Measurements from ENCODE around the gene DOCK4.

DOCK4 gene

DNA sequence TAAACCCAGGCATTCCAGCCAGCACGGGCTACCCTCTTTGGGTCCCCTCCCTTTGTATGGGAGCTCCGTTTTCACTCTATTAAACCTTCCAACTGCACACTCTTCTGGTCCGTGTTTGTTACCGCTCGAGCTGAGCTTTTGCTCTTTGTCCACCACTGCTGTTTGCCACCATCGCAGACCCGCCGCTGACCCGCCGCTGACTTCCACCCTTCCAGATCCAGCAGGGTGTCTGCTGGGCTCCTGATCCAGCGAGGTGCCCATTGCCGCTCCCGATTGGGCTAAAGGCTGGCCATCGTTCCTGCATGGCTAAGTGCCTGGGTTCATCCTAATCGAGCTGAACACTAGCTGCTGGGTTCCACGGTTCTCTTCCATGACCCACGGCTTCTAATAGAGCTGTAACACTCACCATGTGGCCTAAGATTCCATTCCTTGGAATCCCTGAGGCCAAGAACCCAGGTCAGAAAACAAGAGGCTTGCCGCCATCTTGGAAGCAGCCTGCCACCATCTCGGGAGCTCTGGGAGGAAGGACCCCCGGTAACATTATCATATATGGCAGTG lies 14.8 kb upstream of the DOCK4 start:
- no peak for DNase-seq (ENCODE audit: low read depth)

DNA sequence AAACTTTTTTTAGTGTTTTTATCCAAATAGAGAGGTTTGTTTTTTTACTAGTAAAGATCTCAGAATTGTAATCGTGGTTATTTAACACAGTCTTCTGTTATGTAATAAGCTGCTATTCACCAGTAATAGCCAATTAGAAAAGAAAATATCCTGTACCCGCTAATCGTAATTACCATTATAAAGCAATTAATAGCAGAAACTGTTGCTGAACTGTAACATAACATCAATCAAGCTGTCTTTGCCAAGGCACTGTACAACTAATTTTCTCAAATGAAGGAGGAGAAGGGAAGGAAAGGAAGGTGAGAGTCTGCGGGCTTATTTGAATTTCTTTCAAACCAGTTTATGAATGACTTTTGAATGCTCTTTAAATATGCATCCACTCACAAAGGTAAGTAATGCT lies 9.6 kb upstream of the DOCK4 start:
- DNase-seq (ENCODE audit: low read depth) = no peak

DNA sequence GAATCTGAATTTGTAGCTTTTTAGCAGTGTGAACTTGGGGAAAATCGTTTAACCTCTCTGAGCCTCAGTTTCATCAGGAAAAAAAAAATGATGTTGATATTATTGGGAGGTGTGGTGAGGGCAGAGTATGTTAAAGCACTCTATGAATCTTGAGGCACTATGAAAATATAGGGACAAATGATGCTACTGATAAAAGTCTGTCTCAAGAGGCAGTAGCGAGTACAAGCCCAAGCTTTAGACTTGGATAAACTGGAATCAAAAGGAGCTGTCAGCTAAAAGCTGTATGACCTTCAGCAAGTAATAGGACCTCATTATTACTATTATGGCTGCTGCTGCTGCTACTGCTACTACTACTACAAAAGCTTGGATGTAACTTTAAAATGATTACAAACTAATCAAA lies 8.7 kb upstream of the DOCK4 start:
- DNase-seq (ENCODE audit: low read depth) = no peak

DNA sequence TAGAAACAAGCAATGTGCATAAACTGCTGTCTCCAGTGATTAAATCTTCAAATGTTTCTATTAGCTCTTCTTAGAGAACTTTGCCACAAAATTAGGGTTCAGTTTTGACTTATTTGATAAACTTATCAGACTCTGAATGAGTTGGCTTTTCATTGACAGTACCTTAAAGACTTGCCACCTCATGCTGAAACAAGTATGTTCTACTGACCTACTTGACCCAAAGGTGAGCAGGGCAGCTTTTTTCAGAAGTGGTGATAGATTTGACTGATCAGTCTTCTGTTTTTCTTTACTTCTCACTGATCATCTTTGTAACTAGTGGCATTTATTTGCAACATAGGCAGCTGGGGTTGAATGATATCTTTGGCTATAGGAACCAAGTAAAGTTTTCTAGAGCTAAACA lies 8.1 kb upstream of the DOCK4 start:
- no peak for DNase-seq (ENCODE audit: low read depth)

DNA sequence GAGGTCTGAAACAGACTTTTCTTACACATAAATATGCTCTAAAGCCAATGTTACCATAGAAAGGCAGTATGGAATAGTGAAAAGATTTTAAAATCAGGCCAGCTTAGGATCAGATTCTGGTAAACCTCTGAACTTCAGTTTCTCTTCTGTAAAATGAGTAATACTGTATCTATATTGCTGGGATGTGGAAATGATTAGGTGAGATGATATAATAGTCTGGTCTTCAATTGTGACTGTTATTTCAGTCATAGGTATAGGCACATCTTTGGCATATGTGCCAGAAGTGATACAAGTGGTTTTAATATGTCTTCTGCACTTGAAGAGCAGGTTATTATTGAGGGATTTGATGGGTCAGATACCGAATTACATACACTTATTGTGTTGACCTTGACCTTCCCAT lies 7.5 kb upstream of the DOCK4 start:
- no peak for DNase-seq (ENCODE audit: low read depth)

DNA sequence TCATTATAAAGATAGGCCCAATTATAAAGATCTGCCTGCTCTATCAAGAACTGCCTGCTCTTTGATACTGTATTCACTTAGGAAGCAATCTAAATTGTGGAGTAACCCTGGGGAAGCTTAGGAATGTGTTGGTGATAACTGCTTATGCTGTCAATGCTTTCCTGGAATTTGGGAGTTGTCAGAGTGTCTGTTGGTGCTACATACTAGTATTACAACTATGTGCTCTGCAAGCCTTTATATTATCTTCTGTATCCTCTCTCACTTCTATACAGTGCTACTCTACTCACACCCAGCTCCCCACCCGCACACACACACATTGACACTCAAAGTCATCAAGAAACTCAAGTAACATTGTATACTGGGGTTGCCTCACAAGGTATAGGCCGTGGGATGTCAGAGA lies 6.4 kb upstream of the DOCK4 start:
- no peak for DNase-seq (ENCODE audit: low read depth)

DNA sequence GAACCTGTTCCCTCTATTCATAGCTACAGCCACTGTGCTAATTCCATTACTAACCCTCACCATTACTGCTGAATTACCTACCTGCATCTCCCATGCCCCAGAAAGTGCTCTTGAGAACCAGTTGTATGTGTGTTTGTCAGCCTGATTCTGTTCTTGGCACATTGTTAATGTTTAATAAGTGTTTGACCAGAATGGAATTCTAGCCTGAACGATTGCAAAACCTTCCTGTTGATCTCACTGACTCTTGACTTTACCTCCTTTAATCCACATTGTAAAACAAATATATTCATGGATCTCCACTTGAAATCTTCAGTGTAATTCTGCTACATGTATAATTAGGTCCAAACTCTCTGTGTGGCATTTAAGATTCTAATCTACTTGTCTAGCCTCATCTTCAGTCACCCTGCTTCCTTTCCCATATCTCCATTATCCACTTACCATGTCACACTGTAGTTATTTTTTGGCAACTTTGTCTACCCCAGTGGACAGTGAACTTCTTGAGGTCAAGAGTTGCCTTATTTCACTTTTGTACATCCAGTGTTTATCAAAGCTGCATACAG lies 5.2 kb upstream of the DOCK4 start:
- no peak for DNase-seq (ENCODE audit: low read depth)

DNA sequence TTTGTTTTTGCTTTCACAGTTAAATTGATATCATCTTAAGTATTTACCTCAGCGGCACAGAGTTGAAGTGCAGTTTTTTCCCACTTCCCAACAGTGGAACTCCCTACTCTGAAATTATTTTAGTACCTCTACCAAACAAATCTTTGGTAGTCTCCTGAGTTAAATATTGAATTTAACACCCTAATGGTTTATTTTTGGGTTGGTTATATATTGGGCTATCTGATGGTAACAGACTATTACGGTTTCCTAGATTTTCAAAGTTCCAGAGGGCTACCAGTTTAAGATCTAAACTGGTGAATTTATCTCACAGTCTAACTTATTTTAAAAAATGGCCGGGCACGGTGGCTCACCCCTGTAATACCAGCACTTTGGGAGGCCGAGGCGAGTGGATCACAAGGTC lies 1.6 kb upstream of the DOCK4 start:
- no peak for DNase-seq (ENCODE audit: low read depth)

DNA sequence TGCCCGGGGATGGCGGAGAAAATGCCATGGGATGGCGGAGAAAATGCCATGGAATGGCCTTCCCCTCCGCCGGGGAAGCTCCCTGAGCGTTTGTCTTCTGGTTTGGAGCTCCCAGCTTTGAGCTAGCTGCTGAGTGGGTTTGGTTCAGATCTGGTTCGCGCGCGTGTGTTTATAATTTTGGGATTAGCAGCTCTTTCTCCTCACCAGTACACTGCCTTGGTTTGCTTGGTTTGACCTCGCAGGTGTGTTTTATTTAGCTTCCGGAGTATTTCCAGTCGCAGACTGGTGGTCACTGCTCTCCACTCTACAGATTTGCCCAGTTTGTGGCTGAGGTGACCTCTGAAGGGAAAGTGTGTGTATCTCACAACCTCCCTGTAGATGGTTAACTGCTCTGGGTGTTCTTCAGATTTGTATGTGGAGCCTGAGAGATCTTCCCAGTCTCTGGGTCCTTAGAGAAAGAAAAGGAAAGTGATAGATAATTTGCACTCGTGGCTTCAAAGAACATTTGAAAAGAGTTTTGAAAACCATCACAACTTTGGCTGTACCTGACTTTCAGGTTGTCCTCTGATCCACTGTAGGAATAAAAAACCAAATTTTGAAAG lies 893 bp upstream of the DOCK4 start:
- no peak for DNase-seq (ENCODE audit: low read depth)

DNA sequence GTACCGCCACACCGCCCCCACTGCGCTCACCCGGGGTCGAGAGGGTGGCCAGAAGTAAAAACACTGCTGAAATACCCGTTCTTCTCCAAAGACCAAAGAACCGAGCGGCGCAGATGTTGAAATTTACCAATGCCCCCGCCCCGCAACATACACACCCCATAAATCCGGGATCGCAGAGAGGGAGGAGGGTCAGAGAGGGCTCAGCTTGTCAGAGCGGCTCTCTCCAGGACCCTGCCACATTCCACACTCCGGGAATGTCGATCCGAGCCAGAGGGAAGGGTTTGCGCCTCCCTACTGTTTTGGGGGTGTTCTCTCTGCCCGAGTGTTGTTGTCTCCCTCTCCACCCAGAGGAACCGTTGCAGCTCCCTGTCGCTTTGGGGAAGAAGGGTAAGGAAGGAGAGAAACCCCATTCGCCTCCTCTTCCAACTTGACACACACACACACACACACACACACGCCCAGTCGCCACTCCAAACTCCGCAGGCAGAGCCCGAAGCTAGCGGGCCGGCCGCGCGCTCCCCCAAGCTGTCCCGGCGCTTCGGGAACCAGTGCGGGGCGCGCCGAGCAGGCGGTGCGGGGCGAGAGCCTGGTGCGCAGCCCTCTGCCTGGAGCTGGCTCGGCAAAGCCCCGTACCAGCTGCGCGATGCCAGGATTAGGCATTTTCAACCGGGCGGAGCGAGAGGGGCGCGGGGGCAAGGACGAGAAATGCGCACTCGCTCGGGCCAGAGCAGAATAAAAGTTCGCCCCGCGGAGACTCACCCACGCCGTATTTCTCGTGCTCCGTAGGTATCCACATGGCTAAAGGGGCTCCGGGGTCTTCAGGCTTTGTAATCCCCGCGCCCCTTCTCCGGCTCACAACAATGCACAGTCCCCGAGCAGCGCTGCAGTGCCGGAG lies 609 bp downstream of the DOCK4 start:
- no peak for DNase-seq (ENCODE audit: low read depth)

DNA sequence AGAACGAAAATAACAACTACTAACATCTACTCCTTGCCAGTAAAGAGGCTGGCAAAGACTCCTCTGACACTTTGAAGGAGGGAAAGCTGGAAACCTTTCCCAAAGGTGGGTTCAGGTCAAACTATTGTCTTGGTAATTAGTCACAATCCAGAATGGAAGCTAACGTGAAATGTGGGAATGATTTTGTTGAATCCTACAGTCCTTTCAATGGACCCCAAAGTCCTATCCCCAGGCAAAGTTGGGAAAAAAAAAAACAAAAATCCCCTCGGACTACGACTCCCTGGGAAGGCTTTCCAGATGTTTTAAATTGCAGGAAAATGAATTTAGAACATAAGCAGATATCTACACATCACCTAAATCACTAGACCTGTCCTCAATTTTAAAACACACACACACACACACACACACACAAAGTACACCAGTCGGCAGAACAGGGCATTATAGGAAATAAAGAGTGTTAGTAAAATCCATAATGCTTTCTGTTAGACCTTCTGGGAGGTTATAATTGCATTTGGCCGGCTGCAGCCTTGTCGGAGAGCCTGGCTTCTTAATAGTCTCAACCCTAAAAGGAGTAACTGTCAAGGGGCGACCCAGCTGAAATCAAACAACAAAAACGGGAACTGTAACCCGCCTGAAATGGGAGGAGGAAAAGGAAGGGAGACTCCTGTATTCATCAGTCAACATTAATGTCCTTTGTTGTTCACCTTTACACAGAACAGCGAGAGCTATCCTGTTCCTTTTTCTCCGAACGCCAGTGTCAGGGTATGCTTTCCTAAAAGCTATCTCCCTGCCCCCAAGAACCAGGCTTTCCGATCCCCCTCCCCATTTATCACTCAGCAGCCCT lies 1.5 kb downstream of the DOCK4 start:
- DNase-seq (ENCODE audit: low read depth) = no peak

DNA sequence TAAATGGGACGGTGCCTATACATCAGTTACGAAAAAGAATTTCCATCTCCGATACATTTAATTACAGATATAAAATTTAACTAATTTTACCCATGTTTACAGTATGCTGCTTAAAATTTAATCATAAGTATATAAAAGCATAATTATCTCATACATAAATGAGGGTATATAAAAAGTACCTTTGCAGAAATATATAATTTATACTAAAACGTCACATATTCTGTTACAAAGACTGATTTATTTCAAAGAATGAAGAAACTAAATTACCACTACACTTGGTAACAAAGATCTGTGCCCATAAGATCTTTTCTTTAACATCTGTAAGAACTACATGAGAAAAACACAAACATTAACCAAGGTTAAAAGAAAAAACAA lies 2.8 kb downstream of the DOCK4 start:
- no peak for DNase-seq (ENCODE audit: low read depth)

DNA sequence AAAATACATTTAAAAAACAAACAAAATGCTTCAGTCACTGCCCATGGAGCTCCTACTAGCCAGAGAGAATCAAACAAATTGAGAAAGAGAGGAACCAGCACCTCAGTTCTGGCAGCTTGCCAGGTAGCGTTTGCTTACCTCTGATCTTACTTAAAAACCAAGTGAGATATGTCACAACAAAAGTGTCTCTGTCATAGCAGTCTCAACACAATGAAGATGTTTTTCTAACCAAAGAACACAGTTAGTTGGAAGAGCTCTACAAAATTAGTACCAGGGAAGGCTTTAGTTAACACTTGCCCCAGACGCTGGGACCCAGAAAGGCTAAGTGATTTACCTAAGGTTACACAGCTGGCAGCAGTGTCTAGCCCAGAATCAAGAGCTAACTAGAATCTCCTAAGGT lies 3.4 kb downstream of the DOCK4 start:
- no peak for DNase-seq (ENCODE audit: low read depth)

DNA sequence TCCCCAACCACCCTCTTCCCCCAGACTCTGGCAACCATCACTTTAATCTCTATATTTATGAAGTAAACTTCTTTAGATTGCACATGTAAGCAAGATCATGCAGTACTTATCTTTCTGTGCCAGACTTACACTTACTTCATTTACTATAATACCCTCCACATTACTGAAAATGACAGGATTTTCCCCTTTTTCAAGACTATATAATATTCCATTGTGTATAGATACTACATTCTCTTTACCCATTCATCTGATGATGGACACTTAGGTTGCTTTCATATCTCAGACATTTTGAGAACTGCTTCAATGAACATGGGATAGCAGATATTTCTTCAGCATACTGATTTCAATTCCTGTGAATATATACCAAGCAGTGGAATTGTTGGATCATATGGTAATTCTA lies 4.4 kb downstream of the DOCK4 start:
- DNase-seq (ENCODE audit: low read depth) = no peak

DNA sequence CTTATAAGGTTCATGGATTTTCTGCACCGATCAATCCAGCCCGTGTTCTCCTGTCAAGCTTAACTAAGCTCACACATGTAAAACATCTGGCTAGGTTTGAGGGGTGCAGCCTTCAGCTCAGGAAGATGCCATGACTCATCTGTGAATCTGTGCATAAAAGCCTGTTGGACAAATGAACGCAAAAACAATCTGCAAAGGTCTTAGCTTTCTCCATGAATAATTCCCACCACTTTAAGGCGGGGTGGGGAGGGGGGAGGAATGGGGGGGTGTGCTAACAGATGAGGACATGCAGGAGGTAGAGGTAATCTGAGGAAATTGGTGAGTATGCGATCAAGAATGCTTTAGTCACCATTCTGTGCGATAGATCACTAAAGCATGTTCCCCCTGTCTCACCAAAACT lies 4.8 kb downstream of the DOCK4 start:
- peak; percentile 75 for DNase-seq (ENCODE audit: low read depth)

DNA sequence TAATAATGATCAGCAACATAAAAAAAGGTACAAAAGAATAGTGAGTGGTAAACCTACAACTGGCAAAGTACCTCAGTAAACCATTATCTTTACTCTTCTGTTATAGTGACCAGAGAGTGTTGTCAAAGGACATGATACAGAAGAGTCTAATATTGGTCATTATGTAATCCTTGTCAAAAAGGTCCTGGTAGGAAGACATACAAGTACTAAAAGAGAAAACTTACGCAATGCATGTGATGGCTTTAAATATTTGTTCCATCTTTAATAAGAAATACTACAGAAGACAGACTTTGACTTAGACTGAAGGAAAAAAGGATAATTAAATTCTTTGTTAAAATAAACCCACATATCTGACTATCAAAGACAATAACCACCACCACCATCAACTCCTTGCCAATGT lies 6.5 kb downstream of the DOCK4 start:
- DNase-seq (ENCODE audit: low read depth) = no peak

DNA sequence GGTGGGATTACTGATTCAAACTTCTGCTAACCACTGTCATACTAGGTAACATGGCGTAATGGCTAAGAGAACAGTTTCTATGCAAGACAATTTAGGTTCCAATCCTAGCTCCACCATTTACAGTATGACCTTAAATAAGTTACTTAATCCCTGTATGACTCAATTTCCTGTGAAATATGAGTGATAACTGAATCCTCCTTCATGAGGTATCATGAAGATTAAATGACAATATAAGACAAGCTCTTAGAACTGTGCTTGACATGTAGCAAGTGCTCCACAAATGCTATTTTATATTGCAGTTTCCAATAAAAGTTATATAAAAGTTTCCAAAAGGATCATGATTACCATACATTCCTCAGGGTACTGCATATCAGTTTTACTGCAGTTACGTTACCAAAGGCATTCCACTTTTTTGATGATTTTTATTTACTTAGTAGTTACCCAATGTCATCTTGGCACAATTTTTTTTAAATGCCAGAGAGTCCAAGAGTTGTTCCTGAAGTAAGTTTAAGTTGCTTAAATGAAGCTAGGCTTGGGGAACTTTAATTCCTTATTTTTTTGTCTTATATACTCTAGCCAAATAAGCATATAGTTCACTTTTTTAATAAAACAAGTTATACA lies 7.1 kb downstream of the DOCK4 start:
- DNase-seq (ENCODE audit: low read depth) = no peak

DNA sequence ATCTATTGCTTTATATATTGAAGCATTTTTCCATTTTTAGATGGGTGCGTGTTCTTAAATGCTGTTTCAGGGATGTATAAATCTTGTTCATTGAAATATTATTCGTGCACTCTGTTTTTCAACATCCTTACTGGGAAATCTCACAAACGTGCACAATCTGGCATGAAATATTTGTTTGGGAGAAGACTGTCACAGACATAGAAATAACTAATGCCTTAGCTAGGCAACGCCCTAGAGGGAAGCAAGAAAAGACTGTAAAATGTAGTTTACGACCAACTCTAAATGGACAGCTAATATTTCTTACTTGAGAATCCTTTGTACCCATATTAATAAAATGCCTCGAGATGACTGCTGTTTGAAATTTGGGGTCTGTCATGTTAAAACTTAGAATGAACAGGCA lies 8.9 kb downstream of the DOCK4 start:
- DNase-seq (ENCODE audit: low read depth) = no peak

DNA sequence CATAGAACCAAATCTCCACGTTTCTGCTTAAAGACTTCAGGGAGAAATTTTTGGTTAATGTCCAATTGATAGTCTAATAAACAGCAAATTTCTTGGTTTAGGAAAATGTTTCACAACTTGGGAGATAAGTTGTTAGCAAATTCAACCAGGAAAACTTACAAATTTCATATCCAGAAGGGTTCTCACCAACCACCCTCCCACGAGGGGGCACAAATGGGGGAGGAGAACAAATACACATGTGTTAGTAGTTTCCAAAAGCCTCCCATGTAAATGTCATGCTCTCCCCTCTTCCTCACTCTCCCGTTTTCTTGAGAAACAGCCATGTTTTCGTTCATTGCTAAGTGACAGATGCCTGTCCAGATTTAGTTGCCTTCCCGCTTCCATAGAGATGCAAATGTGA lies 10.5 kb downstream of the DOCK4 start:
- no peak for DNase-seq (ENCODE audit: low read depth)

DNA sequence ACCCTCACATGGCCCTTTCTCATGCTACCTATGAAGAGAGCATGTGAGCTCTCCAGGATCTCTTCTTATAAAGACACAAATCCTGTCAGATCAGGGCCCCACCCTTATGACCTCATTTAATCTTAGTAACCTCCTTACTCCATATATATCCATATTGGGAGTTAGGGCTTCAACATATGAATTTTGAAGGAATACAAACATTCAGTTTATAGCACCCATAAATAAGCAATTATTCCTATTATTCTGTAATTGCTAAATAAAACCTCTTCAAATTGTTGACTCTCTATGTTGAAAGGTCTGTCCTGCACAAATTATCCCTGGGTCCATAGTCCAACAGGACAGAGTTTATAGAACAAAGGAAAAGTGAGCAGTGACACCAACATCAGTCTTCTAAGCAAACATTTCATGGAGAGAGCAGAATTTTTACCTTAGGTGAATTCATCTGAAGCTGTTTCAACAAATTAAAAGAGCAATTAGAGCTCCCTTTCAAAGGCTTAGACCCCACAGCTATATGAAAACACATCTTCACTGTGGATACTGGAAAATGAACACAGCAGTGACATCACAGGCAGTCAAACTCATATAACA lies 12.2 kb downstream of the DOCK4 start:
- DNase-seq (ENCODE audit: low read depth) = no peak
